GM18907 (cell line): Measurements from ENCODE around the gene DDX1.
"Not testable (repeated sequence)": the region's sequence is repeated elsewhere in the genome, so short reads cannot be mapped to it uniquely, and the experiment has no call there.

Experiments used
- ATAC-seq: cut with Tn5 transposase; IDR thresholded peaks from one replicate; pipeline ENCODE4 v1.9.1; 2021; ENCODE audit warnings: mild to moderate bottlenecking, moderate library complexity; ENCODE audit not compliant: unreplicated experiment

The DDX1 gene

GRCh38 chr2:15594291-15595256, 2.9 kb downstream of the DDX1 start:
- ATAC-seq = no peak

DNA sequence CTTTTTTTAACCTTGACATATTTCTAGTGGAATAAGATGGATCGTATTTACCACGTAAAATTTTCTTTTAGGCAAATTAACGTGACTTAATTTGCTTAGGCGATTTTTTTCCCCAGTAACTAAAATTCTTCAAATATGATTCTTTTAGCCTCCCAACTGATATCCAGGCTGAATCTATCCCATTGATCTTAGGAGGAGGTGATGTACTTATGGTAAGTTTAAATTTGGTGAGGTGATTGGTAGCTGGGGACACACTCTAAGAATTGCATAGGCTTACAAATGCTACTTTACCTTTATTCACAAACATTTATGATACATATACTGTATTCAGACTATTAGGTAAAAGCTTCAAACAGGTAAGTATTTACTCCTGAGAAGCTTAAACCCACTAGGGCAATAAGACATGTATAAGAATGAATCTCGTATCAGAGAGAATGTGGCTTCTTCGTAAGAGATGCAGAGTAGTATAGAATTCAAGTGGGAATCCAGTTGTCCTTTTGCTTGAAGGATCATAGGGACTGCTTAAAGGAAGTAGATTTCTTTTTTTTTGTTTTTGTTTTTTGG, 3.8 kb downstream of the DDX1 start:
- ATAC-seq = no peak

GRCh38 chr2:15595936-15596335, 4.3 kb downstream of the DDX1 start:
- ATAC-seq = no peak

GRCh38 chr2:15596350-15596749, 4.7 kb downstream of the DDX1 start:
- no peak for ATAC-seq

GRCh38 chr2:15596968-15597367, 5.3 kb downstream of the DDX1 start:
- ATAC-seq = no peak

DNA sequence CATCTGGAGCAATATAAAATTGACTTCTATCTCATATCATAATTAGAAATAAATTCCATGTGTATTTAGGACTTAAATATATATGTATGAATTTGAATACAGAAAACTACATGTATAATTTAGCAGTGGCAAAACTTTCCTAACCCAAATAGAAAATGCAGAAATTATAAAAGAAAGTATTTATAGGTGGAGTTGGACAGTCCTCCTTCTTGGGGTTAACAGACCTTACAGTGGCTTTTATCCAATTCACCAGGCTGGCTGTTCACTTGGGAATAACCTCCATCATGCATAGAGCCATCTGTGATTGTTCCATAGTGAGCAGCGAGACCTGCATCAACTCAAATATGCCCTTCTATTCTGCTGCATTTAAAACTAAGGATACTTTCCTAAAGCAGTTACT, 8.3 kb downstream of the DDX1 start:
- no peak for ATAC-seq

- no peak for ATAC-seq
Measured at GRCh38 chr2:15601681-15602080, 10.0 kb downstream of the DDX1 start.

GRCh38 chr2:15602393-15602792, 10.7 kb downstream of the DDX1 start:
- ATAC-seq = no peak

GRCh38 chr2:15603044-15603765, 11.5 kb downstream of the DDX1 start:
- ATAC-seq = no peak

- no peak for ATAC-seq
Measured at GRCh38 chr2:15603948-15604347, 12.3 kb downstream of the DDX1 start.

GRCh38 chr2:15605721-15606120, 14.1 kb downstream of the DDX1 start:
- ATAC-seq = no peak

DNA sequence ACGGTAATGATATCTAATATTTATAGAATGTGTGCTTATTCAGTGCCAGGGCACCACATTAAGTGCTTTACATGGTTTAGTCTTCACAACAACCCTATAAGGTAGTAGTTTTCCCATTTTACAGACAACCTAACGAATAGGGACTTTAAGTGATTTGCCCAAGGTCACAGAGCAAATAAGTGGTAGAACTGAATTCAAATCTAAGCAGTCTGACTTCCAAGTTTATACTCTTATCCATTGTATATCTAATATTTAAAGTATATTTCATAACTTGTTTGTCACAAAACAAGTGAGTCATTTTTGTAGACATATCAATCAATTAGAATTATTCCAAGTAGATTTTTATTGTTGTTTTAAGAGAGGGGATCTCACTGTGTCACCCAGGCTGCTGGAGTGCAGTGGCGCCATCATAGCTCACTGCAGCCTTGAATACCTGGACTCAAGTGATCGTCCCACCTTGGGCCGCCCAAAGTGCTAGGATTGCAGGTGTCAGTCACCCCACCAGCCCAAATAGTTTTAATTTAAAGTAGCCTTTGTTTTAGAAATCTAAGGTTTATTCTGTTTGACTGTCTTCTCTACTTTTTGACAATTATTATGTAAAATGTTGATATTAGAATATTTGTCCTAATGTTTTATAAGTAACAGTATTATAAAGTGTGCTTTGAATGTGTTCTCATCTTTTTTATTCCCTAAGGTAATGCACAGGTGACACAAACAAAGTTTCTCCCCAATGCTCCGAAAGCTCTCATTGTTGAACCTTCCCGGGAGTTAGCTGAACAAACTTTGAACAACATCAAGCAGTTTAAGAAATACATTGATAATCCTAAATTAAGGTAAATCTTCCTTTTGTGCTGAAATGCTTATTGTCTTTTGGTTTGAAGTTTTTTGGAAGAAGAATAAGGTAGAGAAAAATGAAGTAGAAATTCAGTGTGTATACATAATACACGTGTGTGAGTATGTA, 15.1 kb downstream of the DDX1 start:
- ATAC-seq = no peak

DNA sequence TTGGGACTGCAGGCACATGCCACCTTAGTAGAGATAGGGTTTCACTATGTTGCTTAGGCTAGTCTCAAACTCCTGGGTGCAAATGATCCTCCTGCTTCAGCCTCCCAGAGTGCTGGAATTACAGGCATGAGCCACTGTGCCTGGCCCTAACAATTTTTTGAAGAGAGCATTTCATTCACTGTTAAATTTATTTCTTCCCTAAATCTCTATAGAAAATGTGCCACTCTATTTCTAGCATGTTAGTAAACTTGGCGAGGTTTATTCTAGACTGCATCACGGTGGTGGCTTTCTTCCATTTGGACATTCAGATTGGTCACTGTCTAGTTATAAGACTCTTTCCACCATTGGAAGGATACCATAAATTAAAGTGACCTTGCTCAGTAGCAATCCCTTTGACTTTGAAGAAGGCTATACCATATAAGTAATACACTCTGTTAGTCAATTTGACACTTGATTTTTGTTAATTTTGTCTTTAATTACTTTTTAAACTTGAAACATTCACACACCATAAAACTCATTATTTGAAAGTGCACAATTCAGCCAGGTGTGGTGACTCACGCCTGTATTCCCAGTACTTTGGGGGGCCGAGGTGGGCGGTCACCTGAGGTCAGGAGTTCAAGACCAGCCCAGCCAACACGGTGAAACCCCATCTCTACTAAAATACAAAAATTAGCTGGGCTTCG, 16.2 kb downstream of the DDX1 start:
- no peak for ATAC-seq

DNA sequence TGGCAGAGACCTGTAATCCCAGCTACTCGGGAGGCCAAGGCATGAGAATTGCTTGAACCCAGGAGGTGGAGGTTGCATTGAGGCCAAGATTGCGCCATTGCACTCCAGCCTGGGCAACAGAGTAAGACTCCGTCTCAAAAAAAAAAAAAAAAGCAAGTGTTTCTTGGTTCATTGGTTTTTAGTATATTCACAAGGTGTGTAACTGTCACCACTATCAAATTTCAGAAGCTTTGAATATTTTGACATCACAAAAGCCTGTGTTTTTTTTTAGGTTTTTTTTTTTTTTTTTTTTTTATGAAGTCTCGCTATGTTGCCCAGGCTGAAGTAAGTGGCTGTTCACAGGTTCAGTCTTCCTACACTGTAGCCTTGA, 16.7 kb downstream of the DDX1 start:
- no peak for ATAC-seq

GRCh38 chr2:15609341-15610042, 17.8 kb downstream of the DDX1 start:
- ATAC-seq = no peak

- no peak for ATAC-seq
Measured at GRCh38 chr2:15610430-15610952, 18.8 kb downstream of the DDX1 start.

DNA sequence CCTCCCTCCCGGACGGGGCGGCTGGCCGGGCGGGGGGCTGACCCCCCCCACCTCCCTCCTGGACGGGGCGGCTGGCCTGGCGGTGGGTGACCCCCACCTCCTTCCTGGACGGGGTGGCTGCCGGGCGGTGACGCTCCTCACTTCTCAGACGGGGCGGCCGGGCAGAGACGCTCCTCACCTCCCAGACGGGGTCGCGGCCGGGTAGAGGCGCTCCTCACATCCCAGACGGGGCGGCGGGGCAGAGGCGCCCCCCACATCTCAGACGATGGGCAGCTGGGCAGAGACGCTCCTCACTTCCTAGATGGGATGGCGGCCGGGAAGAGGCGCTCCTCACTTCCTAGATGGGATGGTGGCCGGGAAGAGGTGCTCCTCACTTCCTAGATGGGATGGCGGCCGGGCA, 20.4 kb downstream of the DDX1 start:
- ATAC-seq = not testable (repeated sequence)

- no peak for ATAC-seq
Measured at GRCh38 chr2:15613736-15614429, 22.2 kb downstream of the DDX1 start.
